SK-N-SH (cell line): ENCODE data around the gene CPNE7. TPM values are rescaled to one million over a fixed set of nuclear protein-coding genes. Genes with fewer than 3 reads are reported as not detected.

Source experiments
- CTCF ChIA-PET: fragments of 300-600, 350-600 bp; formaldehyde crosslinking; extraction: SDS; loops from one replicate; lab custom pipeline; 2021; lab: Yijun Ruan, JAX
- POLR2A ChIA-PET: fragments of 350-600 bp; sonication (Branson Sonifier 250); formaldehyde crosslinking; extraction: SDS; loops from one replicate; lab custom pipeline; 2020; ENCODE audit warnings: antibody characterized with exemption, inconsistent platforms; lab: Yijun Ruan, JAX
- DNase-seq: peaks from one replicate; pipeline ENCODE4 v3.0.0; 2012
- H2AFZ ChIP-seq: fragments of 200-600 bp; sonication (generic); 2 replicates; pipeline ENCODE4 v1.8.1; 2016; ENCODE audit warnings: antibody characterized with exemption, mild to moderate bottlenecking, low read depth
- H3F3A ChIP-seq: fragments of 200-600 bp; sonication (generic); replicated peaks from 2 replicates; pipeline ENCODE3; 2016; ENCODE audit warnings: antibody characterized with exemption, mild to moderate bottlenecking; ENCODE audit not compliant: insufficient read depth
- H3K27ac ChIP-seq, 2 experiments: fragments of 200-500 bp in 1 of 2; fragments of 200-600 bp in 1 of 2; sonication (Bioruptor generic) in 1 of 2; sonication (generic), shearing (Covaris generic) in 1 of 2; 2 replicates each; pipeline versions ENCODE4 v1.5.1 to v1.6.1; 2014 to 2016; ENCODE audit warnings: low read depth in 2 of 2, inconsistent platforms in 1 of 2, low read length in 1 of 2, mild to moderate bottlenecking in 1 of 2, mixed read lengths in 1 of 2
- H3K27me3 ChIP-seq: fragments of 200-600 bp; sonication (generic), shearing (Covaris generic); 2 replicates; pipeline ENCODE4 v1.6.1; 2016; ENCODE audit warnings: mixed run types; ENCODE audit not compliant: insufficient read depth
- H3K36me3 ChIP-seq, 2 experiments: fragments of 200-500 bp in 1 of 2; fragments of 200-600 bp in 1 of 2; sonication (Bioruptor generic) in 1 of 2; sonication (generic) in 1 of 2; replicated peaks in 1 of 2; 2 replicates each; pipeline versions ENCODE3 to v1.5.1; 2014 to 2016; ENCODE audit warnings: low read length in 1 of 2, mild to moderate bottlenecking in 1 of 2; ENCODE audit not compliant: insufficient read depth in 2 of 2, control insufficient read depth in 1 of 2
- H3K4me1 ChIP-seq, 2 experiments: fragments of 200-500 bp in 1 of 2; fragments of 200-600 bp in 1 of 2; sonication (Bioruptor generic) in 1 of 2; sonication (generic), shearing (Covaris generic) in 1 of 2; 2 replicates each; pipeline versions ENCODE4 v1.5.1 to v1.6.1; 2014 to 2016; ENCODE audit warnings: low read depth in 1 of 2, low read length in 1 of 2, mixed run types in 1 of 2; ENCODE audit not compliant: insufficient read depth in 2 of 2, control insufficient read depth in 1 of 2
- H3K4me2 ChIP-seq: fragments of 200-600 bp; sonication (generic), shearing (Covaris generic); 2 replicates; pipeline ENCODE4 v1.6.1; 2017; ENCODE audit warnings: mixed run types
- H3K4me3 ChIP-seq, 2 experiments: fragments of 200-500 bp in 1 of 2; fragments of 200-600 bp in 1 of 2; sonication (Bioruptor generic) in 1 of 2; sonication (generic), shearing (Covaris generic) in 1 of 2; 2 replicates each; pipeline versions ENCODE4 v1.5.1 to v1.8.1; 2014 to 2016; ENCODE audit warnings: low read depth in 2 of 2, inconsistent platforms in 1 of 2, low read length in 1 of 2, mild to moderate bottlenecking in 1 of 2, mixed read lengths in 1 of 2, moderate library complexity in 1 of 2
- H3K79me2 ChIP-seq: fragments of 200-600 bp; sonication (generic); 2 replicates; pipeline ENCODE4 v1.8.1; 2017; ENCODE audit warnings: mild to moderate bottlenecking; ENCODE audit not compliant: insufficient read depth
- H3K9ac ChIP-seq: fragments of 200-600 bp; sonication (generic); 2 replicates; pipeline ENCODE4 v1.6.1; 2017; ENCODE audit warnings: mixed run types
- H3K9me2 ChIP-seq: fragments of 200-600 bp; sonication (generic); 2 replicates; pipeline ENCODE4 v1.6.1; 2017; ENCODE audit warnings: mixed run types
- H3K9me3 ChIP-seq: fragments of 200-600 bp; sonication (generic); 2 replicates; pipeline ENCODE4 v1.6.1; 2017; ENCODE audit warnings: mixed run types, mild to moderate bottlenecking, moderate library complexity
- H4K20me1 ChIP-seq: fragments of 200-600 bp; sonication (generic); 2 replicates; pipeline ENCODE4 v1.6.1; 2017; ENCODE audit warnings: mild to moderate bottlenecking, mixed run types; ENCODE audit not compliant: insufficient read depth
- CHD2 ChIP-seq: fragments of 150-350 bp; IDR thresholded peaks from 2 replicates; pipeline ENCODE4 v1.6.1; 2018; ENCODE audit warnings: low read length; ENCODE audit not compliant: partially characterized antibody
- EP300 ChIP-seq, 2 experiments: IDR thresholded peaks; 2 replicates each; pipeline versions ENCODE4 v1.4.0 to v1.6.1; 2012; ENCODE audit warnings: borderline replicate concordance in 1 of 2, low read depth in 1 of 2, low read length in 1 of 2
- FOXJ3 ChIP-seq: sonication (generic); formaldehyde crosslinking; IDR thresholded peaks from 2 replicates; pipeline ENCODE4 v1.5.1; 2020; ENCODE audit warnings: mild to moderate bottlenecking, missing genetic modification reagents
- FOXM1 ChIP-seq: IDR thresholded peaks from 2 replicates; pipeline ENCODE4 v1.4.0; 2012; ENCODE audit warnings: low read depth, mild to moderate bottlenecking
- JUND ChIP-seq: IDR thresholded peaks from 2 replicates; pipeline ENCODE4 v1.4.0; 2012
- MEF2A ChIP-seq: IDR thresholded peaks from 2 replicates; pipeline ENCODE4 v1.4.0; 2012; ENCODE audit warnings: low read depth, borderline replicate concordance
- NFIC ChIP-seq: IDR thresholded peaks from 2 replicates; pipeline ENCODE4 v1.4.0; 2012; ENCODE audit warnings: borderline replicate concordance
- NRF1 ChIP-seq: IDR thresholded peaks from 2 replicates; pipeline ENCODE4 v1.6.1; 2012; ENCODE audit warnings: low read depth, mild to moderate bottlenecking, low read length
- POLR2AphosphoS5 ChIP-seq: IDR thresholded peaks from 2 replicates; pipeline ENCODE4 v1.6.1; 2012; ENCODE audit warnings: low read depth, low read length
- RAD21 ChIP-seq: IDR thresholded peaks from 2 replicates; pipeline ENCODE4 v1.6.1; 2012; ENCODE audit warnings: mild to moderate bottlenecking, low read length
- RCOR1 ChIP-seq: fragments of 150-350 bp; IDR thresholded peaks from 2 replicates; pipeline ENCODE4 v1.6.1; 2017; ENCODE audit warnings: antibody characterized with exemption, low read length
- RFX5 ChIP-seq: IDR thresholded peaks from 2 replicates; pipeline ENCODE4 v1.6.1; 2012; ENCODE audit warnings: mild to moderate bottlenecking, improper control_type of control experiment, low read length
- RXRA ChIP-seq: IDR thresholded peaks from 2 replicates; pipeline ENCODE4 v1.4.0; 2012; ENCODE audit warnings: low read depth, mild to moderate bottlenecking, borderline replicate concordance
- SMC3 ChIP-seq: IDR thresholded peaks from 2 replicates; pipeline ENCODE4 v1.6.1; 2012; ENCODE audit warnings: low read depth, low read length, improper control_type of control experiment
- TAF1 ChIP-seq: IDR thresholded peaks from 2 replicates; pipeline ENCODE4 v1.6.1; 2012; ENCODE audit warnings: low read depth, mild to moderate bottlenecking, low read length, moderate library complexity, borderline replicate concordance
- ZBTB33 ChIP-seq: IDR thresholded peaks from 2 replicates; pipeline ENCODE4 v1.4.0; 2012; ENCODE audit warnings: low read depth, borderline replicate concordance
- WGBS: methylation state at CpG from one replicate; pipeline ENCODE4 v1.1.6; 2017; ENCODE audit warnings: low lambda C conversion rate; 5-methylcytosine and 5-hydroxymethylcytosine counted together
- polyA plus RNA-seq, 3 experiments: library from polyadenylated mRNA; depleted of rRNA; stranded (reverse); fragments of >200 nt; gene quantifications; 2 replicates each; pipeline ENCODE4 v1.2.3, GENCODE V29; 2012
- TF ChIP-seq, protein P1 (sequence below): fragments of 150-350 bp; IDR thresholded peaks from 2 replicates; pipeline ENCODE4 v1.6.1; 2017; ENCODE audit warnings: antibody characterized with exemption, low read length, low read depth, borderline replicate concordance
- TF ChIP-seq, protein P2 (sequence below): IDR thresholded peaks from 2 replicates; pipeline ENCODE4; 2012

CPNE7 gene
- polyA plus RNA-seq, 1 of the 3 experiments (the other 2 are of a cell fraction): 3.9 TPM

DNA sequence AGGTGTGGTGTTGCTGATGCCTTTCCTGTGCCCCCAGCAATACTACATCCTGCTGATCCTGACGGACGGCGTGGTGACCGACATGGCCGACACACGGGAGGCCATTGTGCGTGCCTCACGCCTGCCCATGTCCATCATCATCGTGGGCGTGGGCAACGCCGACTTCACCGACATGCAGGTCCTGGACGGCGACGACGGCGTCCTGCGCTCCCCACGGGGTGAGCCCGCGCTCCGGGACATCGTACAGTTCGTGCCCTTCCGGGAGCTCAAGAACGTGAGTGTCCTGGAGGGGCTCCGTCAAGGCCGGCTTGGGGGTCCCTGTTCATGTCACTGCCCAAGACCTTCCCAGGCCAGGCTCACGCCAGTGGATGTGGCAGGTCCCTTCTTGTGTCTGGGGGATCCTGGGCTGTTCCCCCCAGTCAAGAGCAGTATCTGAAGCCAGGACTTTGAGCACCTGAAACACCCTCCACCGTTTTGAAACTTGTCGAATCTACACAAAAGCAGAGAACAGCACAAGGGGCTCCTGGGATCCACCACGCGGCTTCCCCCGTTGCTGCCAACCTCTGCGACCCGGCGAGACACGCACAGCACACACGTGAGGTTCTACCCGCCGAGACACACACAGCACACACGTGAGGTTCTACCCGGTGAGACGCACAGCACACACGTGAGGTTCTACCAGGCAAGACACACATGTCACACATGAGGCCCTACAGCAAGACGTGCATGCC lies 19.9 kb downstream of the CPNE7 start:
- H3K27me3 ChIP-seq: no peaks in the 10 kb centered on the region
- ChIA-PET POLR2A (no interaction called here), CTCF (no interaction called here)
- H3K9me2 ChIP-seq: no peaks in the 10 kb centered on the region
- H3K4me1 ChIP-seq: no peaks in the 10 kb centered on the region; a peak in 1 of 4 replicates
- H3K36me3 ChIP-seq: no peaks in the 10 kb centered on the region
- H3K4me2 ChIP-seq: no peak overlapping the region
- H4K20me1 ChIP-seq: no peaks in the 10 kb centered on the region
- no peak overlapping the region for H2AFZ ChIP-seq
- no peaks in the 10 kb centered on the region for H3K79me2 ChIP-seq
- no peaks in the 10 kb centered on the region for H3K9me3 ChIP-seq
- no peak overlapping the region for H3K9ac ChIP-seq
- DNase-seq: no peak
- no peak for TF ChIP-seq CHD2
- no peak for TF ChIP-seq RAD21
- TF ChIP-seq, all 33 proteins: peak for 0
- WGBS: 93% methylated on average over 42 of the region's 47 CpGs
- Histone ChIP-seq H3K27ac (no peak overlapping the region), H3K4me3 (no peak overlapping the region), H3F3A (no peaks in the 10 kb centered on the region)

DNA sequence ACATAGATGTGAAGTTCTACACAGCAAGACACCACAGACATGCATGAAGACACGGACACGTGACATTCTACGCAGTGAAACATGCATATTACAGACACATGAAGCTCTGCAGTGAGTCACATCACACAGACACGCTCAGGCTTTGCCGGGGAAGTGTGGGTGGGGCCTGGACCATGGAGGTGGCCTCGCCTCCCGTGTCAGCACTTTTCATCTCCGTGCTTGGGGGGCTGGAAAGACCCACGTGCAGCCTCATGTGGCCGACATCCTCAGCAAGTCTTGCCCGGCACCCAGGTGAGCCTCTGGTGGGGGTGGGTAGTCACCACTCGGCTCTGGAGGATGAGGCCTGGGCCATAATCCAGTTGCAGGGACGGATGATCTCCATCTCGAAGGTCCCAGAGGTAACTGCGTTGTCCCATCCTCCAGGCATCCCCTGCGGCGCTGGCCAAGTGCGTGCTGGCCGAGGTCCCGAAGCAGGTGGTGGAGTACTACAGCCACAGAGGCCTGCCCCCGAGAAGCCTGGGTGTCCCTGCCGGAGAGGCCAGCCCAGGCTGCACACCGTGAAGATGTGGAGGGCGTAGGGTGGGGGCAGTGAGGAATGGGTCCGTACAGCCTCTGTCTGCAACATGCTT lies 20.6 kb downstream of the CPNE7 start:
- H2AFZ ChIP-seq: no peak overlapping the region
- CTCF ChIA-PET: interaction anchor here (0.8 kb wide), 1 partner anchor 21 kb away, joined by 3 read pairs; no protein-coding TSS in a partner anchor
- no peaks in the 10 kb centered on the region for H3F3A ChIP-seq

More for the DNA sequence above, 20.6 kb downstream of the CPNE7 start:
- H3K9ac ChIP-seq: no peak overlapping the region
- H3K9me3 ChIP-seq: no peaks in the 10 kb centered on the region
- H3K4me1 ChIP-seq: no peaks in the 10 kb centered on the region; a peak in 1 of 4 replicates
- H3K27ac ChIP-seq: no peak overlapping the region
- H3K36me3 ChIP-seq: no peaks in the 10 kb centered on the region
- no peaks in the 10 kb centered on the region for H4K20me1 ChIP-seq
- 89% methylated on average over 16 of the region's 25 CpGs for WGBS
- H3K27me3 ChIP-seq: no peaks in the 10 kb centered on the region
- no peaks in the 10 kb centered on the region for H3K79me2 ChIP-seq
- H3K4me2 ChIP-seq: no peak overlapping the region
- TF ChIP-seq FOXJ3 (CRISPR knock-in tag) (no peak), ZBTB33 (no peak), FOXM1 (no peak), NRF1 (no peak), MEF2A (no peak), TAF1 (no peak), RFX5 (no peak), NFIC (no peak), SMC3 (no peak), CHD2 (no peak), RCOR1 (no peak), RXRA (no peak), POLR2AphosphoS5 (no peak), JUND (no peak), EP300 (IDR thresholded peaks at IDR 0.05; ENCODE audit: borderline replicate concordance in 1 of 2, low read depth in 1 of 2, low read length in 1 of 2) (no peak)
- TF ChIP-seq, protein P1, sequence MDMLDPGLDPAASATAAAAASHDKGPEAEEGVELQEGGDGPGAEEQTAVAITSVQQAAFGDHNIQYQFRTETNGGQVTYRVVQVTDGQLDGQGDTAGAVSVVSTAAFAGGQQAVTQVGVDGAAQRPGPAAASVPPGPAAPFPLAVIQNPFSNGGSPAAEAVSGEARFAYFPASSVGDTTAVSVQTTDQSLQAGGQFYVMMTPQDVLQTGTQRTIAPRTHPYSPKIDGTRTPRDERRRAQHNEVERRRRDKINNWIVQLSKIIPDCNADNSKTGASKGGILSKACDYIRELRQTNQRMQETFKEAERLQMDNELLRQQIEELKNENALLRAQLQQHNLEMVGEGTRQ: no peak
- TF ChIP-seq, protein P2, sequence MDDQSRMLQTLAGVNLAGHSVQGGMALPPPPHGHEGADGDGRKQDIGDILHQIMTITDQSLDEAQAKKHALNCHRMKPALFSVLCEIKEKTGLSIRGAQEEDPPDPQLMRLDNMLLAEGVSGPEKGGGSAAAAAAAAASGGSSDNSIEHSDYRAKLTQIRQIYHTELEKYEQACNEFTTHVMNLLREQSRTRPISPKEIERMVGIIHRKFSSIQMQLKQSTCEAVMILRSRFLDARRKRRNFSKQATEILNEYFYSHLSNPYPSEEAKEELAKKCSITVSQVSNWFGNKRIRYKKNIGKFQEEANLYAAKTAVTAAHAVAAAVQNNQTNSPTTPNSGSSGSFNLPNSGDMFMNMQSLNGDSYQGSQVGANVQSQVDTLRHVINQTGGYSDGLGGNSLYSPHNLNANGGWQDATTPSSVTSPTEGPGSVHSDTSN: no peak
- no peaks in the 10 kb centered on the region for H3K9me2 ChIP-seq
- POLR2A ChIA-PET: no interaction called here
- DNase-seq: no peak
- H3K4me3 ChIP-seq: no peak overlapping the region
